ENCODE measurements around the gene NFKBIL1.

Gene NFKBIL1

DNA sequence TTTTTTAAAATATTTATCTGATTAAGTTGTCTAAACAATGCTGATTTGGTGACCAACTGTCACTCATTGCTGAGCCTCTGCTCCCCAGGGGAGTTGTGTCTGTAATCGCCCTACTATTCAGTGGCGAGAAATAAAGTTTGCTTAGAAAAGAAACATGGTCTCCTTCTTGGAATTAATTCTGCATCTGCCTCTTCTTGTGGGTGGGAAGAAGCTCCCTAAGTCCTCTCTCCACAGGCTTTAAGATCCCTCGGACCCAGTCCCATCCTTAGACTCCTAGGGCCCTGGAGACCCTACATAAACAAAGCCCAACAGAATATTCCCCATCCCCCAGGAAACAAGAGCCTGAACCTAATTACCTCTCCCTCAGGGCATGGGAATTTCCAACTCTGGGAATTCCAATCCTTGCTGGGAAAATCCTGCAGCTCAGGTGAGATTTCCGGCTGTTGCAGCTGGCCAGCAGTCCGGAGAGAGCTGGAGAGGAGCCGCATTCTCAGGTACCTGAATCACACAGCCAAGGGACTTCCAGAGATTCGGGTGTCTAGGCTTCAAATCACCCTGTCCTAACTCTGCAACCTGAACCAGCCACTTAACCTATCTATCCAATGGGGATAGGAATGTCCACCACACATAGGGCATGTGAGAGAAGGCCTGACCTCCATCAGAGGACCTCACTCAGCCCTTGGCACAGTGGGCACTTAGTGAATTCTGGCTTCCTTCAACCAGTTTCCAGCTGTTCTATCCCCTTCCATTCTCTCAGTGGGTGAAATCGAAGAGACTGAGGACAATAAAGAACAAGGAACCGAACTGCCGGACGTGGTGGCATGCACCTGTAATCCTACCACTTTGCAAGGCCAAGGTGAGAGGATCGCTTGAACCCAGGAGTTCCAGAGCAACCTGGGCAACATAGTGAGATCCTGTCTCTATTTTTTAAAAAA is 31.0 kb downstream of the NFKBIL1 start:
- no peak for ATAC-seq
- no peaks in the 10 kb centered on the region for H3K27me3 Mint-ChIP-seq
- H3K27ac Mint-ChIP-seq, result peak overlapping the region; percentile 87
- peaks cover 56% of the 10 kb centered on the region for H3K36me3 Mint-ChIP-seq (ENCODE audit: low read depth)
- no peak for DNase-seq
- H3K4me1 Mint-ChIP-seq, result peaks cover 80% of the 10 kb centered on the region
- peak overlapping the region; percentile 99 for H3K4me3 Mint-ChIP-seq
- no peaks in the 10 kb centered on the region for H3K9me3 Mint-ChIP-seq

DNA sequence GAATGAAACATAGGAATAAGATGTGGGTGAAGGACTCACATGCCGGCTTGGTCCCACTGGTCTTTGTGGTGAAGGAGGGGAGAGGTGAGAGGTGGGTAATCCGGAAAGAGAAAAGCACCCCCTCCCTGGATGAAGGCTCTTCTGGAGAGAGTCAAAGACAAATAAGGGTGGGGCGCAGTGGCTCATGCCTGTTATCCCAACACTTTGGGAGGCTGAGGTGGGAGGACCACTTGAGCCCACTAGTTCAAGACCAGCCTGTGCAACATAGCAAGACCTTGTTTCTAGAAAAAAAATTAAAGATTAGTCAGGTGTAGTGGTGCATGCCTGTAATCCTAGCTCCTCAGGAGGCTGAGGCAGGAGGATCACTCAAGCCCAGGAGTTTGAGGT is 31.7 kb downstream of the NFKBIL1 start:
- H3K4me3 Mint-ChIP-seq, result peak overlapping the region; percentile 99
- ATAC-seq (no peak), DNase-seq (no peak)
- H3K36me3 Mint-ChIP-seq (ENCODE audit: low read depth), result peaks cover 53% of the 10 kb centered on the region
- H3K4me1 Mint-ChIP-seq, result peaks cover 77% of the 10 kb centered on the region
- peak overlapping the region; percentile 87 for H3K27ac Mint-ChIP-seq
- no peaks in the 10 kb centered on the region for H3K27me3 Mint-ChIP-seq
- H3K9me3 Mint-ChIP-seq, result no peaks in the 10 kb centered on the region

DNA sequence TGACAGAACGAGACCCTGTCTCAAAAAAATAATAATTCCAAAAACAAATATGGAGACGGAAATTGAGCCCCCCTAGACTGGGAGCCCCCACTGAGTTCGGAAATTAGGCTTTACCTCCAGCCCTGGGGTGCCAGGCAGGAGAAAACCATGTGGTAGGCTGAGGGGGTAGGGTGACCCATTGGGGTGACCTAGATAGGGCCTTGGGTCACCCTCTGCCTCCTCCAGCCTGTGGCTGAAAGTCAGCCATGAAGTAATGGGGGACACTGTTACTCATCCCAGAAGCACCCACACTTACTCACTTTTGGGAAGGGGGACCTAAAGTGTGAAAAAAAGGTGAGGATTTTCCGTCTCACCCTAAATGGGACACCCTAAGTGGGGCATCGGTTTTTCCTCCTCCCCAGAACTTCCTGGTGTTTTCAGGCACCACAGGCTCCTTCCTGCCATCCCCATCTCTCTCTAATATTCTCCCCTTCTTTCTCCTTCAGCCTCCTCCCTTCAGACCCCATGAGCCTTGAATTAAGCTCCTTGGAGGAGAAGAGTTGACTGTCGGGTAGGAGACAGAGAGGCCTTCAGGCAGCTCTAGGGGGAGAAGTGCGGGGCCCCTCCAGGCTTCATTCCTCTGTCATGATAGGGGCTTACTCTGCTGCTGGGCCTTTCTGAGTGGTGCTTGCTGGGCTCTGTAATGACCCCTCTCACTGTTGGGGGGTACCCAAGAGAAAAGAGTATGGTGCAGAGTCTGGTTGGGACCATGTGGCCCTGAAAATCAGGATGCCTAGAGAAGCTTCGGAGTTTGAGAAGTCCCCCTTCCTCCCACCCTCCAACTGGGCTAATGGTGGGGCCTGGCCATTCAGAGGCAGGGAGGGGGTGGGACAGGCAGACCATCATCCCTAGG is 32.4 kb downstream of the NFKBIL1 start:
- H3K4me3 Mint-ChIP-seq, result peak overlapping the region; percentile 99
- H3K36me3 Mint-ChIP-seq (ENCODE audit: low read depth), result peaks cover 50% of the 10 kb centered on the region
- no peak for DNase-seq
- no peaks in the 10 kb centered on the region for H3K27me3 Mint-ChIP-seq
- peak; percentile 17 for ATAC-seq
- H3K9me3 Mint-ChIP-seq, result no peaks in the 10 kb centered on the region
- peaks cover 75% of the 10 kb centered on the region for H3K4me1 Mint-ChIP-seq
- peak overlapping the region; percentile 87 for H3K27ac Mint-ChIP-seq

DNA sequence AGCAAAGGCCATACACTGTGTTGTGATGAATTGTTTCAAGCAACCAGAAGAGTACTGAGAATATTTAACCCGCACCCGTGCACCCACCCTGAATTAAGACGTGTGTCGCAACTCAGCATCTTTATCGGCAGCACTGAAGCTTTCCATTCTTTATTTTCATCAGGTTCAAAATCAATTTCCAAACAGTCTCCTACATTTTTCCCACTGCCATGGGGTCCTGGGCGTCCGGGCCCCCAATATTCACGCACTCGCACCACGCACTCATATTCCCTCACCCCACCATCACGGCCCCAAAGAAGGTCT is 33.0 kb downstream of the NFKBIL1 start:
- Mint-ChIP-seq H3K27ac (peak overlapping the region; percentile 87), H3K27me3 (no peaks in the 10 kb centered on the region), H3K4me3 (peak overlapping the region; percentile 99), H3K36me3 (ENCODE audit: low read depth) (peaks cover 48% of the 10 kb centered on the region), H3K4me1 (peaks cover 74% of the 10 kb centered on the region), H3K9me3 (no peaks in the 10 kb centered on the region)
- ATAC-seq (no peak), DNase-seq (no peak)

DNA sequence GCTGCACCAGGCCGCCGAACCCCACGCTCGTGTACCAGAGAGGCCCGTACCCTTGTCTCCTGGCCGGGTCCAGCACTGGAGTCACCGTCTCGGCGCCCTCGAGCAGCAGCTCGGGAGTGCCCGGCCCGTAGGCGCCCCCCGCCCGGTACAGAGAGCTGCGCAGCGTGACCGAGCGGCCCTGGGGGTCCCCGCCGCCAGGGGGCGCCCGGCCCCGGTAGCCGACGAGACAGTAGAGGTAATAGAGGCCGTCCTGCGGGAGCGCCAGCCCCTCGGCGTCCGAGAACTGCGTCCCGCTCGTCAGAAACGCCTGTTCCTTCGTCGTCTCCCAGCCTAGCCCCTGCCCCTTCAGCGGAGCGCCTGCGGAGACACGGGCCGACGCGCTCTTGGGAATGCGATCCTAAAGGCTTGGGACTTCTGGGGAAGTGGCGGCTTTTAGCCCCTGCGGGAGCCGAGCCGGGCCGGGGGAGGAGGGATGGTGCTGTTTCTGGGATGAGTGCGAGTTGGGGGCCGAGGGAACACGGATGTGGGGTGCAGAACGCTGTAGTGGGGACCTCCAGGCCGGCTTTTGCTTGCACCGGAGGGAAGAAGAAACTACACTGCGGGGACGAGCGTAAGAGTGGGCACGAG is 33.5 kb downstream of the NFKBIL1 start:
- DNase-seq (peak; percentile 95), ATAC-seq (peak; percentile 78)
- Mint-ChIP-seq H3K9me3 (no peaks in the 10 kb centered on the region), H3K36me3 (ENCODE audit: low read depth) (peaks cover 45% of the 10 kb centered on the region), H3K27ac (peak overlapping the region; percentile 87), H3K27me3 (no peaks in the 10 kb centered on the region), H3K4me1 (peaks cover 74% of the 10 kb centered on the region), H3K4me3 (peak overlapping the region; percentile 99)

DNA sequence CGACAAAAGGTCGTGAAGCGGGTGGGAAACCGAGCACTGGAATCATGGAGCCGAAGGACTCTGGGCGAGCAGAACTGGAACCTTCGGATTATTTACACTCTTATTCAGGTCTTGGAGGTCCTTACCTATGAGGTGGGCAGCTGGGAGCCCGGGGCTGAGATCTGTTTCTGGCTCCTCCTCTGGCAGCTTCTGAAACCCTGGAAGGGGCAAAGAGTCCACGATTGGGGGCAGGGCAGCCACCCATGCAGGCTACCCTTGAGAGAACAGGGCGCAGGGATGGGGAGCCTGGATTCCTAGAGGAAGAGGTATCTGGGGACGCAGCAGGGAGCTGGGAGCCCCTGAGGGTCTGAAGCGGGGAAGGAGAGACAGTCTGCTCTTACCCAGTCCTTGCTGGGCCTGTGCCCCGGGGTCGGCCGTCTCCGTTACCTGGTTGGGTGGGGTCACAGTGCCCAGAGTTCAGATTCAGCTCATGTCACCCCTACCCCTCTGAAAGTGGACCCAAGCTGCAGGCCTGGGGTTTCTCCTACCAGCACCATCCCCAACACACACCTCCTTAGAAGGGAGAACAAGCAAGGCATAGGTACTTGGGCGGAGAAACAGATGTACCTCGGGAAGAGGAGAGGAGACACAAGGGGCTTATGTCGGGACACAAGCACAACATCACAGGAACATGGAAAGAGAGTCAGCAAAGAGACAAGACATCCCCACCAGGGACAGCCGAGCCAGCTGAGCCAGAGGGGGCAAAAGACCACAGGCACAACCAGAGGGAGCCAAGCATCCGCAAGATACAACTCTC is 34.2 kb downstream of the NFKBIL1 start:
- H3K36me3 Mint-ChIP-seq (ENCODE audit: low read depth), result peaks cover 38% of the 10 kb centered on the region
- H3K27me3 Mint-ChIP-seq, result no peaks in the 10 kb centered on the region
- no peaks in the 10 kb centered on the region for H3K9me3 Mint-ChIP-seq
- ATAC-seq, result no peak
- DNase-seq, result no peak
- peaks cover 74% of the 10 kb centered on the region for H3K4me1 Mint-ChIP-seq
- H3K27ac Mint-ChIP-seq, result peak overlapping the region; percentile 87
- peak overlapping the region; percentile 99 for H3K4me3 Mint-ChIP-seq

DNA sequence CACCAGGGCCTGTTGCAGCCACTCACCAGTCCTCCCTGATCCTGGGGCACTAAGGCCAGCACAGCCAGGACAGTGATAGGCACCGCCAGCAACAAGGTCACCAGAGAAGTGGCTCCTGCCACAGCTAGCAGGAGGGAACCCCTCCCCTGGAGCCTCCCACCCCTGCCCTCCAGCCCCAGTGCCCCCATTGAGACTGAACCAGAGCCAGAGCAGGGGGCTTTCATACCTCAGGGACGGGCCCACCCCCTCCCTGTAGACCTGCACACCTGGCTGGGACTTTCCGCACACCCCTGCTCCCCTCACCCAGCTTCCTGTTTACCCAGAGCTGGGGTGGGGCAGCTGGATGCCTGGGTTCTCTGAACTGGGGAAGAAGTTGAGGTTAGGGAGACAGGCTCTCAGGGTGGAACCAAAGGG is 34.8 kb downstream of the NFKBIL1 start, which contains the start of gene LTB:
Gene LTB (minus strand): TSS at position 195 of the 414 bp plus-strand sequence. CDS start 7 bp downstream, at position 188.
- Mint-ChIP-seq H3K36me3 (ENCODE audit: low read depth) (peaks cover 32% of the 10 kb centered on the region), H3K4me3 (peak within 1 kb of the TSS; percentile 99), H3K27ac (peak within 1 kb of the TSS; percentile 87), H3K9me3 (no peaks in the 10 kb centered on the region), H3K27me3 (no peaks in the 10 kb centered on the region), H3K4me1 (peaks cover 75% of the 10 kb centered on the region)
- ATAC-seq, result no peak
- DNase-seq, result no peak

DNA sequence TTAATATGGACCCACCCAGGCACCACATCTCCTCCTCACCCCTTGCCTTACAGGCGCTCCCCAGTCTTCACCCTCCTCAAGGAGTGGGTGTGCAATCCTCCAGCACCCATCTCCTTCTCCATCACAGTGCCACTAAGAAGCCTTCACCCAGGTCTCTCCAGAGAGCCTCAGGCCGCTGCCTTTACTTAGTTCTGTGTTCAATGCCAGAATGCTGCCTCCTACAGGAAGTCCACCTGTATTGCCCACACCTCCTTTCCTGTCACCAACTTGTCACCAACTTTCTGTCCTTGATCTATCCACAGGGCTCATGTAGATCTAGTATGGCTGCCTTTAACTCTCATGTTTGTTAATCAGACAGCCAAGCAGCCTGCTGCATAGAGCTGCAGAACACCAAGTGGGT is 38.1 kb downstream of the NFKBIL1 start:
- Mint-ChIP-seq H3K9me3 (no peaks in the 10 kb centered on the region), H3K4me3 (peak overlapping the region; percentile 77), H3K4me1 (peaks cover 69% of the 10 kb centered on the region), H3K36me3 (ENCODE audit: low read depth) (peaks cover 10% of the 10 kb centered on the region), H3K27ac (peak overlapping the region; percentile 79), H3K27me3 (no peaks in the 10 kb centered on the region)
- no peak for DNase-seq
- ATAC-seq, result peak; percentile 17

DNA sequence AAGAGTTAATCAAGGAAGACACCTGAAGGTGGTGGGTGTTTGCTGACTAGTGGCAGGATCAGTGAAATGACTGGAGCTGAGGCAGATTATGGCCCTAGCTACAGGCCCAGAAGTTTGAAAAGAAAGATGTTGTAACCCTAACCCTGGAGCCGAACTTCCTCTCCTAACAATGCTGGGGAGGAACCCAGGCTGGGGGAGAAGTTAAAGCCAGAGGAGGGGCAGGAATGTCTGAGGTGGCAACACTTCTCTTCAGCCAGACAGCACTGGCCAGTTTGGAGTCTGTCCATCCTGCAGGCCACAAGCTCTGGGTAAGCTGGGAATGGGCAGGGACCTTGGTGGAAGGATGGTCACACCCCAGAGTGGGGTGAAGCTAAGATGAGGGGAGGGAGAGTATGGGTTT is 38.6 kb downstream of the NFKBIL1 start, which contains the start of gene LST1:
Gene LST1 (plus strand): TSS at position 270 of the 400 bp plus-strand sequence. CDS start 1,023 bp downstream, outside the sequence.
- Mint-ChIP-seq H3K36me3 (ENCODE audit: low read depth) (peaks cover 8% of the 10 kb centered on the region), H3K9me3 (no peaks in the 10 kb centered on the region), H3K4me3 (peak within 1 kb of the TSS; percentile 77), H3K27ac (peak within 1 kb of the TSS; percentile 79), H3K27me3 (no peaks in the 10 kb centered on the region), H3K4me1 (peaks cover 71% of the 10 kb centered on the region)
- DNase-seq (no peak), ATAC-seq (no peak)

DNA sequence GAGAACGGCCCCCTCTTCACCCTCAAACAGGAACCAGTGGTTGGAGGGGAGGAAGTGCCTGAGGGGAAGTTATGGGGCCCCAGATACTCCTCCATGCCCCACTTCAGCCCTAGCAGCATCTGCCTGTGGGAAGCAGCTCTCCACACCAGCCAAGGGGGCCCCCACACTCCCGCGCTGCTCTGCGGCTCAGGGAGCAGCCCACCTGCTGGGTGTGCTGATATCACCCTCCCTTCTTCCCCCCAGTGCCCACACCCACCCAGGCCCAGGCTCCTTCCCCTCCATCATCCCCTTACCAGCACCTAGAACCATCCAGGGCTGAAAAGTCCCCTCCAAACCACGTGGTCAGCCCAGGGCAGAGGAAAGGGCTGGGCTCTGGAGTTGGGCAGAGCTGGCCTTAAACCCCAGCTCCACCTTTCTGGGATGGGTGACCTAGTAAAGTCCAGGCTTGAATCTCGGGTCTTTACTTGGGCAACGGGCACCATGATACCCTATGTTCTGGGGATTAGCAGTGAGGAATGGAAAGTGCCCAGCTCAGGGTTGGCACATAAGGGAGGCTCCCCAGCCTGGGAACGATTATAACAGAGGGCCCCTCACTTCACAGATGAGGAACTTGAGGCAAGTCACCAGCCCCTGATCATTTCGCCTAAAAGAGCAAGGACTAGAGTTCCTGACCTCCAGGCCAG is 39.3 kb downstream of the NFKBIL1 start:
- Mint-ChIP-seq H3K4me1 (peaks cover 71% of the 10 kb centered on the region), H3K27me3 (no peaks in the 10 kb centered on the region), H3K4me3 (peak overlapping the region; percentile 77), H3K27ac (peak overlapping the region; percentile 79), H3K9me3 (no peaks in the 10 kb centered on the region), H3K36me3 (ENCODE audit: low read depth) (peaks cover 4% of the 10 kb centered on the region)
- peak; percentile 30 for ATAC-seq
- DNase-seq, result no peak

DNA sequence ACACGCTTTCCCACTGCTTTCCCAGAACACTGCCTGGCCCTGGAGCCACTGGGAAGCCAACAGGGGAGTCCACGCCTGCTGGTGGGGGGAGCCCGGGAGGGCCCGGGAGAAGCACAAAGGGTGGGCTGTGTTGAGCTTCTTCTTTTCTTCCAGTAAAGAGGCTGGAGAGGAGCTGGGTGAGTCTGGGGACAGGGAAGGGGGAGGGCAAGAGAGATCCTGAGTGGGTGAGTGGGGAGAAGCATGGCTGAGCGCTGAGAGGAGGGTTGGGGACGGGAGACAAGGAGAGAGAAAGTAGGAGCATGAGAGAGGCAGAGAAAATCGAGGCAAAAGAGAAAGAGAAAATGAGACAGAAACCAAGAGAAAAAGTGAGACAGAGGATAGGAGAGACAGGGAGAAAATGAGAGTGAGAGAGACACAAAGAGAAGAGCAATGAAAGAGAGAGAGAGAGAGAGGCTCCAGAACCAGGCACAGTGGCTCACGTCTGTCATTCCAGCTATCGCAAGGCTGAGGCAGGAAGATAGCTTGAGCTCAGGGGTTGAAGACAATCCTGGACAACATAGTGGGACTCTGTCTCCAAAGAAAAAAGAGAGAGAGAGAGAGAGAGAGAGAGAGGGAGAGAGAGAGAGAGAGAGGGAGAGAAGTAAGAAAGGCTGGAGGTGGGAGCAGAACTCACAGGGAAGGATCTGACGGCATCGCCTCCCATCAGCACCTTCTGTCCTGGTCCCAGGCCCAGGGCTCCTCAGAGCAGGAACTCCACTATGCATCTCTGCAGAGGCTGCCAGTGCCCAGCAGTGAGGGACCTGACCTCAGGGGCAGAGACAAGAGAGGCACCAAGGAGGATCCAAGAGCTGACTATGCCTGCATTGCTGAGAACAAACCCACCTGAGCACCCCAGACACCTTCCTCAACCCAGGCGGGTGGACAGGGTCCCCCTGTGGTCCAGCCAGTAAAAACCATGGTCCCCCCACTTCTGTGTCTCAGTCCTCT is 40.7 kb downstream of the NFKBIL1 start:
- no peak for ATAC-seq
- H3K36me3 Mint-ChIP-seq (ENCODE audit: low read depth), result peaks cover 2% of the 10 kb centered on the region

DNA sequence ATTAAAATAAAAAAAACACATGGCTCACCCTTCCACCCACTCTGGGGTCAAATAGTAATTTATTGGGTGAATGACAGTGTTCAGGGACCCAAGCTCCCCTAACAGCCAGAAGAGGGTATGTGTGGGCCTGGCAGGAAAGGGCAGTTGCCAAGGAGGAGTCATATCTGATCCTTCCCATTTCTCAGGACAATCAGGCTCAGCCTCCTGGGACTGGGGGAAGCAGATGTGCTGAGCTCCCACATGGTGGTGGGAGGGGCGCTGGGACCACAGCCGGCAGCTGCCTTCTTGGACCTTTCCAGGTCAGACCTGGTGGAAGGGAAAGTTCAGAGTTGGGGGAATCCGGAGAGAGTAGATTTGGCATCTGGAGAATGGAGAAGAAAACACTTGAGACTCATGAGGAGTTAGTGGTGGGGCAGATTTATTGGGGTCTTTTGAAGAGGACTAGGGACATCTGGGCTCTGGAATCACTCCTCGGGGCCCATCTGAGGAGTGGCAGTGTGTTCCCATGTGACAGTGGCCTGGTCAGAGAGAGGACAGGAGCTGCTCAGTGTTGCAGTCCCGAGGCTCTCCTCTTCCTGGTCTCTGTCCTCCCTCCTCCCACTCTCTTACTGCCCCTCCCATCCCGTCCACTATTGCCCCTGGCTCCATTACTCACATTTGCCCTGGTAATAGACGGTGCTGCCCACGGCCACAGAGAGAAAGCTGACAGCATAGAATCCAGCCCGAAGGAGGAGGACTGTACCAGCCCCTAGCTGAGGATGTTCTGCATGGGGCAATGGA is 41.7 kb downstream of the NFKBIL1 start:
- ATAC-seq (no peak), DNase-seq (no peak)
- Mint-ChIP-seq H3K4me3 (peak overlapping the region; percentile 27), H3K4me1 (peaks cover 72% of the 10 kb centered on the region), H3K36me3 (ENCODE audit: low read depth) (peaks cover 2% of the 10 kb centered on the region), H3K9me3 (no peaks in the 10 kb centered on the region), H3K27me3 (no peaks in the 10 kb centered on the region), H3K27ac (peak overlapping the region; percentile 82)

More for the DNA sequence above, 40.7 kb downstream of the NFKBIL1 start:
- Mint-ChIP-seq H3K27me3 (no peaks in the 10 kb centered on the region), H3K4me3 (peak overlapping the region; percentile 77), H3K4me1 (peaks cover 70% of the 10 kb centered on the region), H3K27ac (peak overlapping the region; percentile 81), H3K9me3 (no peaks in the 10 kb centered on the region)
- no peak for DNase-seq

Data from activated naive CD8-positive, alpha-beta T cell treated with anti-CD3 and anti-CD28 coated beads, Interleukin-2, amount 50 U/mL, for 24 hours (primary cell).